Stimulated activated CD8-positive, alpha-beta memory T cell treated with anti-CD3 and anti-CD28 coated beads, Interleukin-15, amount 100 ng/mL, for 48 hours (primary cell): ENCODE measurements around the gene ARGFX.
"Not testable (repeated sequence)": the region's sequence is repeated elsewhere in the genome, so short reads cannot be mapped to it uniquely, and the experiment has no call there.

Experiments used
- DNase-seq, 2 donors: peaks; one replicate each; pipeline ENCODE4 v3.0.0-alpha.2; 2020; ENCODE audit warnings: low read depth in 2 of 2

ARGFX gene

GRCh38 chr3:121599900-121600299, 32.2 kb downstream of the ARGFX start:
- DNase-seq: not testable (repeated sequence)

DNA sequence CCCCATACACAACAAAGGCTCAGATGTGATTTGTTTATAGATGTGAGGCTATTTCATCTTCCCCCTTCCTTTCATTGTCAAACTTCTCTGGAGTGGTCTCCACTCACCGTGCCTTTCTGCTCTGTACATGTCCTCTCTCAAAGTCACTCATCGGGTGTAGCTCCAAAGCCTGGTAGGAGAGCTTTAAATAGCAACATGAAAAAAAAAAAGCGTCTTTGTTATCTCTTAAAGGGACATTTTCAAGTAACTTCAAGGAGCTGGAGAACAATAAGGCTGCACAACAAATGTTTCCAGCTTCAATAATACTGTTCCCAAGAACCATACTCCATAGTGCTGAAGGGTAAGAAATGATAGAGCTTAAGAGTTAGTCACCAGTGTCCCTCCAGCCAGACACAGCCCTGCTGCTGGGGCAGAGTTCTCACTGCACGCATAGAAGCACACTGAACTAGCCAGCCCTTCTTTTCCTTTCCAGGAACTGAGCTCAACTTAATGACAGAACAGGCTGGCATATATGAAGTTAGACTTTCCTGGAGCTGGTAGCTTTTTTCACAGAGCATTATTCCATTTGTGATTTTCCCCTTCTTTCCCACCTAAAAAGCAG, 33.6 kb downstream of the ARGFX start:
- no peak for DNase-seq

- DNase-seq: no peak
Observed at GRCh38 chr3:121604759-121605158, 37.0 kb downstream of the ARGFX start.

DNA sequence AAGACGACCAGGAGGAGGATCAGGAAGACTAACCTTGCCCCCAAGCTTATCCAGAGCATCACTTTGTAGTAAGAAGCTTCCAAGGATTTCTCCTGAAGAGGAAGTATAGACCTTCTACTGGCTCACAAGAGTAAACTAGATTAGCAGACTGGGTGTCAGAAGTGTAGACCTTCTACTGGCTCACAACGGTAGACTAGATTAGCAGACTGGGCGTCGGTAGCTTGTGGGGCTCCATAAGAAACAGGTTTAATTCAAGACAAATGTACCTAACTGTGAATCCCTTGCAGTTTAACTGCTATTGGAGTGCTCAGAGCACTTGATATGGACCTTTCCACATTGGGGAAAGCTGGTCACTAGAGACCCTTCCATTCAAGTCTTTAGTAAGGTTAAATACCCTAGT, 38.4 kb downstream of the ARGFX start:
- no peak for DNase-seq
